GM21528 (cell line): ENCODE results near the gene BSX.

Experiments used
- ATAC-seq: cut with Tn5 transposase; IDR thresholded peaks from one replicate; pipeline ENCODE4 v1.9.1; 2021; ENCODE audit warnings: mild to moderate bottlenecking, moderate library complexity; ENCODE audit not compliant: unreplicated experiment, low FRiP score

The BSX gene

DNA sequence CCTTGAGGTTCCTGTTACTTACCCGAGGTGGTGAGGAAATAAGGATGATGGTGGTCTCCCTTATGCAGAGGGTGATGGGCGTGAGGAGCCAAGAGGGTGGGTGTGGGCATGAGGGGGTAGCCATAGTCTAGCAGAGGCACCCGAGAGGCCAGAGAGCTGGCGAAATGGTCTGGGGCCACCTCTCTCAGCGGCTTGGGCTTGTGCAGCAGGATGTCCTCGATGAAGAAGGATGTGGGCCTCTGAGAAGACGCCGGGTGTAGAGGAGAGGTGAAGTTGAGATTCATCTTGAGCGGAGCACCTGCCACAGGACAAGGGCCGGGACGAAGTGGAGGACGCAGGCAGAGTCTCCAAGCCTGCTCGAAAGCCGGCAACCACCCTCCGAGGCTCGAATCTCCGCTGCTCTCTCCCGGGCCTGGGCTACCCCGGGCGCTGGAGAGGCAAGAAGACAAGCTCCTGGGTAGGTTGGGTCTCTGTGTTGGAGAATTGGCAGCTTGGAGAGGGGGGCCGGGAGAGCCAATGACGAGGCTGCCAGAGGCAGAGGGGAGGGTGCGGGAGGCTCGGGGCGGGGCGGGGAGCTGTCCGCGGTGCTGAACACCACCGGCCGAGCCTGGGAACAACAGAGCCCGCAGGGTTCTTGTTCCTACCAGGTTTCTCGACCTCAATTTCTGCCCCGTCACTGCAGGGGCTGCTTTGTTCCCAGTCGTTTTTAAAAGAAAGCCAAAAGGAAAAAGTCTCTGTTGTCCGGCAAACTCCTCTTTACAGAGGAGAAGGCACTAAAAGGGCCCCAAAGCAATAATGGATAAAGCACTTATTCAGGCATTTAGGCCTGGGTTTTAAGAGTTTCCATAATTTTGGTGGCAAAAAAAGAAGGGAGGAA lies at the start of gene BSX:
Gene BSX (minus strand): TSS at position 447 of the 877 bp plus-strand sequence. CDS start 163 bp downstream, at position 284.
- no peak for ATAC-seq

- ATAC-seq, result no peak
These were observed 48.9 kb upstream of the BSX start for GRCh38 chr11:123030517-123030916.

- ATAC-seq, result peak; percentile 61
These were observed 39.3 kb upstream of the BSX start for GRCh38 chr11:123020968-123021367.

DNA sequence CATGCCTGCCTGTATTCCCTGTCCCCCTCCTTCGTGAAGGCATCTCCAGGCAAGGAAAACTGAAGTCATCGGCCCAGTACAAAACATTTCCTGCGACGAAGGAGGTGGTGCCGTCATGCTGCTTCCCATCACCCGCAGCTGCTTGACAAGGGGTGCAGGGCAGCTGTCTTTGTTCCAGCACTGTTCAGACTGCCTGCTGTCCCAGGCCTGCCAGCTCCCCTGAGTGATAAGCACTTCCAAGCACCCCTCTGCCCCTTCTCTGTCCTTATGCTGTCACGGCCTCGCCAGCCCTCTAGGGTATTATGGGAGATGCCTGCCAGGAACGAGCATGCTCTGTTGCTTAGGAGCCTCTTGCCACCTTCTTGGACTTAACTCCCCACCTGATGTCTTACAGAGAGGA lies 37.1 kb upstream of the BSX start:
- ATAC-seq, result no peak

- no peak for ATAC-seq
These were observed 29.9 kb upstream of the BSX start for GRCh38 chr11:123011510-123011909.

DNA sequence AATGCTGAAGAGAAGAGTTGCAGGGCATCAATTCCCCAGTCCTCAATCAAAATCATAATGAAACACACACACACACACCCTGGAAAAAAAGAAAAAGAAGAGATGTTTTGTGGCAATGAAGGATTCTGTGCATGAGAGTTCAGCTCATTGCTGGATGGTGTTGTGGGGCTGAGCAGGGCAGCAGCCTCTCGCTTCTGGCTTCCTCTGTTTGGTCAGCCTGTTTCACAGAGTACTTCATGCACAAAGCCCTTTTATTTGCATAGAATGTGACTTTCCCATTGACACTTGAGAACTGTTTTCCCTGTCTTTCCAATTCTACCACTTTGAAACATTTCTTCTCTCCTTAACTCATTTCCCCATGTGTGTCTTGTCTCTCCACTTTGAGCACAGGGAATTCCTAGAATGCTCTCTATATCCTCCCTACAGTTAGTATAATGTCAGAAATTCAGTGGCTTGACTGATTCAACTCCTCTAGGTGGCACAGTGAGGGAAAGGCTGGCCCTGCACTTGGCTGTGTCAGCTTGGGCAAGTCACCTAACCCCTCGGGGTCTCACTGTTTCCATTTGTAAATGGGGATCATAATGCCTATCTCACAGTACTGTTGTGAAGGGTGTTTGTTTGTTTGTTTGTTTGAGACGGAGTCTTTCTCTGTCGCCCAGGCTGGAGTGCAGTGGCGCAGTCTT lies 25.4 kb upstream of the BSX start:
- ATAC-seq, result no peak

DNA sequence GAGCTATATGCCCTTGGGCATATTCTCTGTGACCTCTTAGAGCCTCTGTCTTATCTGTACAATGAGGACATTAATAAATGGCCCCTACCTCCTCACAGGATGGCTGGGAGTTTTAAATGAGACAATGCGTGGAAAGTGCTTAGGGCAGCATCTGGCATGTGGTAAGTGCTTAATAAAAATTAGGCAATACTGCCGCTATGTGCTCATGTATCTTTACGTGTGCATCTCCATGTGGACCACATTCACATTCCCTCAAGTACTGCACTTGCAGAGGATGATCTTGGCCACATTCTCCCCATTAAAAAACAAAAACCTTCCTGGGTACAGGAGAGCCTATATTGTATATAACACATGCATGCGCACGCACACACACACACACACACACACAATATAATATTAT lies 19.1 kb upstream of the BSX start:
- no peak for ATAC-seq

GRCh38 chr11:122998727-122999366 lies 17.2 kb upstream of the BSX start:
- no peak for ATAC-seq

GRCh38 chr11:122995526-122995925 lies 13.9 kb upstream of the BSX start:
- ATAC-seq, result no peak

- ATAC-seq, result no peak
These were observed 2.8 kb upstream of the BSX start for GRCh38 chr11:122984186-122985011.

GRCh38 chr11:122983438-122984185 lies 2.0 kb upstream of the BSX start:
- ATAC-seq, result no peak

DNA sequence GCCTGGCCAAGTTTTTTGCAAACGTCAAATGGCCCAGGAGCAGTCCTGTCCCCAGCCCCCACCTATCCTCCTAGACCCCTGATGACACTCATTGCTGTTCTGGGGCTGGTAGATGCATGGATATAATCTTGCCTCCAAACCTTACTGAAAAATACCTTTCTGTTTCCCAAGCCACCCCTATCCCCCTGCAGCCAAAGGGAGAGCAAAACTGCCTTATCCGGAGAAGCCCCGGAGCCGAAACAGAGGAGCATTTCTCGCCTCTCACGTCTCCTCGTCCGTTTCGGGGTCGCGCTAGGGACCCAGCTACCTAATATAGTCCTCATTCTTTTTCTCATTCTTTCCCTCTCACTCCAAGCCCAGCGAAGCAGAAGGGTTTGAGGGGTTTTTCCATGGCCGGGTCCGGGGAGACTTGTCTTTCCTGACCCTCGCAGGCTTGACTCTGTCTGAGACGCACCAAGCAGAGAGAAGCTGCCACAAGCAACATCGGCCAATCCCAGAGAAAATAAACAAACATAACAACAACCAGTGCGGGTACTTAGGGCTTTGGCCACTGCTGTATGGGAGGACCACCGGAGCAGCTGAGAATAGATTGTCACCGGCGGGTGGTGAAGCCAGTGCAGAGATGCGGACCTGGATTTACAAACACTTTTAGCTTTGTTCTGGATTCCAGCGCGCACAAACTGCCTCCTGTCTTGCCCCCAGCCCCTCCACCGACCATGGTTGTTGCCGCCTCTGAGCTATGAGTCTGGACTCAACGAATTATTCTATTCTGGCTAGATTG lies 1.6 kb downstream of the BSX start:
- no peak for ATAC-seq

- no peak for ATAC-seq
These were observed 2.4 kb downstream of the BSX start for GRCh38 chr11:122979103-122979814.

DNA sequence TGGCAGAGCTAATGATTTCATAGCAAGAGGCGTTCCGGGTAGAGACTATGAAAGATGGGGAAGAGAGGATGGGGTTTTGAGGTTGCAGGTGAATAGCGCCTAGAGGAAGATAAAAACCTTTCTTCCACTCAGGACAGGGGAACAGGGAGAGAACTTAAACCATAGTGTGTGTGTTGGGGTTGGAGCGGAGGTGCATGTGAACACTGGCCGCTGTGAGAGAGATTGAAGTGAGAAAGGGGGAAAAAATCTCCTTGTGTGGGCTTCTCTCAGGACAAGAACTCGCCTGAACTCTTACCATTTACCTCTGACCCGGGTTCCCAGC lies 3.4 kb downstream of the BSX start:
- no peak for ATAC-seq

GRCh38 chr11:122977470-122978298 lies 4.0 kb downstream of the BSX start:
- ATAC-seq, result no peak

- no peak for ATAC-seq
These were observed 4.7 kb downstream of the BSX start for GRCh38 chr11:122976734-122977469.
